GM19099 (cell line): ENCODE data around the gene NR5A1.

Source experiments
- POLR2A ChIP-seq: IDR thresholded peaks from 3 replicates; pipeline ENCODE4 v1.6.1; 2011; ENCODE audit warnings: low read depth; ENCODE audit not compliant: insufficient read length; ENCODE audit errors: extremely low read depth

NR5A1 gene

GRCh38 chr9:124495126-124496074 is 11.8 kb downstream of the NR5A1 start:
- TF ChIP-seq POLR2A, result no peak

GRCh38 chr9:124493794-124494479 is 13.3 kb downstream of the NR5A1 start:
- no peak for TF ChIP-seq POLR2A

- TF ChIP-seq POLR2A, result no peak
Observed at GRCh38 chr9:124493218-124493617, 14.0 kb downstream of the NR5A1 start.

GRCh38 chr9:124492818-124493217 is 14.4 kb downstream of the NR5A1 start:
- no peak for TF ChIP-seq POLR2A

- TF ChIP-seq POLR2A, result no peak
Observed at GRCh38 chr9:124491049-124491975, 15.9 kb downstream of the NR5A1 start.

- TF ChIP-seq POLR2A, result no peak
Observed at GRCh38 chr9:124490004-124490403, 17.2 kb downstream of the NR5A1 start.

GRCh38 chr9:124489222-124489621 is 18.0 kb downstream of the NR5A1 start:
- no peak for TF ChIP-seq POLR2A

- no peak for TF ChIP-seq POLR2A
Observed at GRCh38 chr9:124488641-124489210, 18.5 kb downstream of the NR5A1 start.

GRCh38 chr9:124487260-124488182 is 19.7 kb downstream of the NR5A1 start:
- no peak for TF ChIP-seq POLR2A

GRCh38 chr9:124486778-124487259 is 20.4 kb downstream of the NR5A1 start:
- no peak for TF ChIP-seq POLR2A

- no peak for TF ChIP-seq POLR2A
Observed at GRCh38 chr9:124485936-124486335, 21.3 kb downstream of the NR5A1 start.

GRCh38 chr9:124485201-124485600 is 22.0 kb downstream of the NR5A1 start:
- no peak for TF ChIP-seq POLR2A

- TF ChIP-seq POLR2A, result no peak
Observed at GRCh38 chr9:124483481-124483880, 23.7 kb downstream of the NR5A1 start.
